Thoracic aorta (tissue), 2 donors: ENCODE data around the gene DDTL. TPM values are rescaled to one million over a fixed set of nuclear protein-coding genes. Genes with fewer than 3 reads are reported as not detected.
"Not testable (repeated sequence)": the region's sequence is repeated elsewhere in the genome, so short reads cannot be mapped to it uniquely, and the experiment has no call there.

ENCODE experiments used
- ATAC-seq: fragments of 150-250 bp; one replicate; pipeline ENCODE4 v1.8.0; 2017; ENCODE audit warnings: low read depth; ENCODE audit not compliant: insufficient number of reproducible peaks, low FRiP score
- DNase-seq: peaks from one replicate; pipeline ENCODE4 v3.0.0-alpha.2; 2020; ENCODE audit warnings: low spot score
- H3K27ac ChIP-seq, 2 donors: fragments of 200-600 bp; sonication (generic); 1 replicate in 1 of 2; 2 replicates in 1 of 2; pipeline ENCODE4 v1.5.1; 2016; ENCODE audit warnings: mild to moderate bottlenecking in 2 of 2, moderate library complexity in 2 of 2
- H3K27me3 ChIP-seq: fragments of 200-600 bp; sonication (generic); replicated peaks from 2 replicates; pipeline ENCODE4 v1.6.0; 2016; ENCODE audit warnings: mild to moderate bottlenecking; ENCODE audit not compliant: insufficient read depth
- H3K36me3 ChIP-seq: fragments of 200-600 bp; sonication (generic); one replicate; pipeline ENCODE4 v1.5.1; 2016
- H3K4me1 ChIP-seq, 2 donors: fragments of 200-600 bp; sonication (generic); 1 replicate in 1 of 2; 2 replicates in 1 of 2; pipeline versions ENCODE4 v1.5.1 to v1.6.0; 2016; ENCODE audit warnings: low read depth in 2 of 2, mild to moderate bottlenecking in 1 of 2; ENCODE audit not compliant: control insufficient read depth in 1 of 2
- H3K4me3 ChIP-seq: fragments of 200-600 bp; sonication (generic); 2 replicates; pipeline ENCODE4 v1.5.1; 2016; ENCODE audit warnings: mild to moderate bottlenecking
- H3K9me3 ChIP-seq: fragments of 200-600 bp; sonication (generic); 2 replicates; pipeline ENCODE4 v1.5.1; 2016
- CTCF ChIP-seq: fragments of 200-600 bp; sonication (generic); IDR thresholded peaks from one replicate; pipeline ENCODE4 v1.5.1; 2019; ENCODE audit warnings: antibody characterized with exemption
- total RNA-seq, 2 donors: library from RNA; depleted of rRNA; stranded (reverse); fragments of >200 nt; gene quantifications; one replicate each; pipeline versions ENCODE4 v1.1.0 to v1.2.3, GENCODE V29; 2016

DDTL gene
- total RNA-seq, 2 donors from 2014 or later, result 5.4 TPM; not detected in 1

- not testable (repeated sequence) for H3K4me3 ChIP-seq, H3K36me3 ChIP-seq, H3K27me3 ChIP-seq, DNase-seq, H3K9me3 ChIP-seq, H3K27ac ChIP-seq, H3K4me1 ChIP-seq, ATAC-seq
Observed at GRCh38 chr22:23989583-23990244, 23.0 kb downstream of the DDTL start.

GRCh38 chr22:23993080-23993479, 26.4 kb downstream of the DDTL start:
- H3K27ac ChIP-seq, H3K27me3 ChIP-seq, H3K36me3 ChIP-seq, H3K9me3 ChIP-seq, DNase-seq, H3K4me3 ChIP-seq, ATAC-seq, H3K4me1 ChIP-seq: not testable (repeated sequence)

- not testable (repeated sequence) for H3K27me3 ChIP-seq
Observed at GRCh38 chr22:23993581-23994177, 27.0 kb downstream of the DDTL start.

GRCh38 chr22:23997092-23997491, 30.4 kb downstream of the DDTL start:
- H3K4me1 ChIP-seq, result no peaks in the 10 kb centered on the region

More at GRCh38 chr22:23993581-23994177, 27.0 kb downstream of the DDTL start:
- H3K9me3 ChIP-seq, H3K4me1 ChIP-seq, H3K4me3 ChIP-seq, H3K27ac ChIP-seq, ATAC-seq, H3K36me3 ChIP-seq, DNase-seq: not testable (repeated sequence)

GRCh38 chr22:23999779-24000178, 33.1 kb downstream of the DDTL start:
- H3K9me3 ChIP-seq, H3K36me3 ChIP-seq, H3K4me1 ChIP-seq, DNase-seq, H3K27me3 ChIP-seq, H3K27ac ChIP-seq, H3K4me3 ChIP-seq, ATAC-seq: not testable (repeated sequence)

More at GRCh38 chr22:23997092-23997491, 30.4 kb downstream of the DDTL start:
- no peak for DNase-seq
- H3K9me3 ChIP-seq, result no peaks in the 10 kb centered on the region
- H3K4me3 ChIP-seq, result no peak overlapping the region
- no peak for TF ChIP-seq CTCF
- no peak for ATAC-seq
- H3K36me3 ChIP-seq, result no peaks in the 10 kb centered on the region
- H3K27me3 ChIP-seq, result no peaks in the 10 kb centered on the region
- H3K27ac ChIP-seq, result no peak overlapping the region

GRCh38 chr22:24001314-24001713, 34.6 kb downstream of the DDTL start:
- peaks cover 6 to 15% of the 10 kb centered on the region in 2 donors for H3K4me1 ChIP-seq
- no peaks in the 10 kb centered on the region for H3K36me3 ChIP-seq
- H3K27me3 ChIP-seq, result no peaks in the 10 kb centered on the region
- ATAC-seq (no peak), DNase-seq (no peak)
- no peak overlapping the region for H3K4me3 ChIP-seq
- no peaks in the 10 kb centered on the region for H3K9me3 ChIP-seq
- no peak overlapping the region for H3K27ac ChIP-seq
- no peak for TF ChIP-seq CTCF

GRCh38 chr22:24002272-24002671, 35.6 kb downstream of the DDTL start:
- H3K9me3 ChIP-seq, result no peaks in the 10 kb centered on the region
- H3K27ac ChIP-seq, result no peak overlapping the region
- no peaks in the 10 kb centered on the region for H3K36me3 ChIP-seq
- DNase-seq (no peak), ATAC-seq (no peak)
- no peak overlapping the region for H3K4me3 ChIP-seq
- peaks cover 6 to 16% of the 10 kb centered on the region in 2 donors for H3K4me1 ChIP-seq
- no peaks in the 10 kb centered on the region for H3K27me3 ChIP-seq
- no peak for TF ChIP-seq CTCF
